Neural progenitor cell (in vitro differentiated cells): ENCODE results near the gene HYDIN. TPM values are rescaled to one million over a fixed set of nuclear protein-coding genes. Genes with fewer than 3 reads are reported as not detected.

Source experiments
- DNase-seq: peaks from one replicate; pipeline ENCODE4 v3.0.0-alpha.2; 2016; ENCODE audit warnings: low spot score
- H2AFZ ChIP-seq: fragments of 200-600 bp; sonication (generic); replicated peaks from 2 replicates; pipeline ENCODE4 v1.6.1; 2016; ENCODE audit warnings: antibody characterized with exemption
- H3F3A ChIP-seq: fragments of 200-600 bp; sonication (generic); 2 replicates; pipeline ENCODE4 v1.6.1; 2016; ENCODE audit warnings: antibody characterized with exemption, low read depth
- H3K27ac ChIP-seq: fragments of 200-600 bp; sonication (generic); 2 replicates; pipeline ENCODE4 v1.5.1; 2016; ENCODE audit warnings: mild to moderate bottlenecking
- H3K27me3 ChIP-seq: fragments of 200-600 bp; sonication (generic); 2 replicates; pipeline ENCODE4 v1.6.1; 2016; ENCODE audit warnings: mild to moderate bottlenecking, moderate library complexity
- H3K36me3 ChIP-seq: fragments of 200-600 bp; sonication (generic); 2 replicates; pipeline ENCODE4 v1.5.1; 2016
- H3K4me1 ChIP-seq: fragments of 200-600 bp; sonication (generic); 2 replicates; pipeline ENCODE4 v1.6.1; 2016; ENCODE audit warnings: mixed run types
- H3K4me2 ChIP-seq: fragments of 200-600 bp; sonication (generic); 2 replicates; pipeline ENCODE4 v1.6.1; 2016
- H3K4me3 ChIP-seq: fragments of 200-600 bp; sonication (generic); 2 replicates; pipeline ENCODE4 v1.5.1; 2016
- H3K79me2 ChIP-seq: fragments of 200-600 bp; sonication (generic); 2 replicates; pipeline ENCODE4 v1.6.1; 2016; ENCODE audit warnings: low read depth
- H3K9ac ChIP-seq: fragments of 200-600 bp; sonication (generic); 2 replicates; pipeline ENCODE4 v1.6.1; 2016
- H3K9me3 ChIP-seq: fragments of 200-600 bp; sonication (generic); 2 replicates; pipeline ENCODE4 v1.5.1; 2016; ENCODE audit warnings: low read depth
- H4K20me1 ChIP-seq: fragments of 200-600 bp; sonication (generic); 2 replicates; pipeline ENCODE4 v1.6.1; 2016; ENCODE audit warnings: low read depth
- H3K27ac Mint-ChIP-seq: 3 replicates; pipeline ENCODE4 v1.8.0; 2021; ENCODE audit warnings: mixed read lengths
- H3K27me3 Mint-ChIP-seq: 2 replicates; pipeline ENCODE4 v1.8.0; 2022; ENCODE audit warnings: low read depth, mild to moderate bottlenecking, inconsistent platforms, moderate library complexity, mixed read lengths; ENCODE audit not compliant: insufficient read depth
- H3K36me3 Mint-ChIP-seq: 3 replicates; pipeline ENCODE4 v1.8.0; 2021; ENCODE audit warnings: mixed read lengths
- H3K4me1 Mint-ChIP-seq: 3 replicates; pipeline ENCODE4 v1.8.0; 2021; ENCODE audit warnings: mixed read lengths
- H3K4me3 Mint-ChIP-seq: 3 replicates; pipeline ENCODE4 v1.8.0; 2021; ENCODE audit warnings: mild to moderate bottlenecking, moderate library complexity, mixed read lengths
- H3K9me3 Mint-ChIP-seq: 3 replicates; pipeline ENCODE4 v1.8.0; 2020; ENCODE audit warnings: mixed read lengths
- EZH2 ChIP-seq: fragments of 200-600 bp; sonication (generic); IDR thresholded peaks from 2 replicates; pipeline ENCODE4 v1.6.1; 2017; ENCODE audit warnings: antibody characterized with exemption, mild to moderate bottlenecking, moderate library complexity
- EZH2phosphoT487 ChIP-seq: fragments of 200-600 bp; sonication (generic); IDR thresholded peaks from 2 replicates; pipeline ENCODE4 v1.6.1; 2017; ENCODE audit warnings: antibody characterized with exemption
- total RNA-seq: library from RNA; depleted of rRNA; stranded (reverse); fragments of >200 nt; gene quantifications from 2 replicates; pipeline ENCODE4 v1.2.3, GENCODE V29; 2015; ENCODE audit warnings: low replicate concordance
- TF ChIP-seq, protein P1 (sequence below): fragments of 200-600 bp; sonication (generic); IDR thresholded peaks from 2 replicates; pipeline ENCODE4 v1.5.1; 2017; ENCODE audit warnings: antibody characterized with exemption, mild to moderate bottlenecking

Gene HYDIN
- total RNA-seq, 1 donor from 2014 or later = 4.0 TPM

DNA sequence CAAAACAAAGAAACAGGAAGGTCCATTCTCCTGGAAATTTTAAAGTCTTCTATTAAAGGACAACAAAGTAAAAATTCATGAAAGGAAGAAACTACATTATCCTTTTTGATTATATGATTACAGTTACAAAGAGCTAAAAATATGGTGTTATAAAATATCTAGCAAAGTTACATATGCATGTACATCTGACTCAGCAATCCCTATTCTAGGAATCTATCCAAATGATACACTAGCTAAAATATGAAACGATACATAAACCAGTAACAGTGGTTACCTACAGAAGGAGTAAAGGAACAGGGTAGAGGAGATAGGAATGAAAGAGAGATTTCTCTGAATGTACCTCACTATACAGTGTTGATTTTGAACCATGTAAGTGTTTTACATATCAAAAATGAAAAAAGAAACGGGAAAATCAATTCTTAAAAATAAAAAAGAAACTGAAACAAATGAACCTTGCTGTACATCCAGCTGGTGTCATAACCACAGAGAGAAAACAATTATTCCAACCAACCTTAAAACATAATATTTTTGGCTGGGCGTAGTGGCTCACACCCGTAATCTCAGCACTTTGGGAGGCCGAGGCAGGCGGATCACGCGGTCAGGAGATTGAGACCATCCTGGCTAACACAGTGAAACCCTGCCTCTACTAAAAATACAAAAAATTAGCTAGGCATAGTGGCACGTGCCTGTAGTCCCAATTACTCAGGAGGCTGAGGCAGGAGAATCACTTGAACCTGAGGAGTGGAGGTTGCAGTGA, 41.4 kb downstream of the HYDIN start:
- H4K20me1 ChIP-seq = no peaks in the 10 kb centered on the region
- no peaks in the 10 kb centered on the region for H3K27me3 Mint-ChIP-seq
- H3K4me3 Mint-ChIP-seq = no peak overlapping the region

DNA sequence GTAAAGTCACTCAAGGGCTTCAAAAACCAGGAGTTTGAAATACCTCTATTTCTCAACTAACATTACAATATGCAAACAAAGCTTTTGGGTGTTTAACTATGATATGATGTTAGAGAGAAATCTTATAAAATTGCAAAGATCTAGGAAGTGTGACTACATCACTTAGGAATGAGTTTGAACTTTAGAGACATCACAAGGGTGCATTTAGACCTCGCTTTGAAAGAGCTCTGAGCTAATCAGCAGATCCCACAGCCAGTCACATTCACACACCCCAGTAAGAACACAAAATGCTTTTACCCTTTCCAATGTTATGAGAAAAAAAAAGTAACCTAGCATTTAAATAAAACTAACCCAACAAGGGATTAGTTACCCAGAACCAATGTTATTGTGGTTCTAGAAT, 45.2 kb downstream of the HYDIN start:
- Histone ChIP-seq H3K36me3 (no peaks in the 10 kb centered on the region), H3K9ac (no peak overlapping the region), H3F3A (no peaks in the 10 kb centered on the region), H3K4me2 (no peak overlapping the region), H3K4me3 (no peak overlapping the region), H3K4me1 (no peaks in the 10 kb centered on the region), H3K27me3 (no peaks in the 10 kb centered on the region), H3K9me3 (peaks cover 3% of the 10 kb centered on the region), H4K20me1 (no peaks in the 10 kb centered on the region), H3K79me2 (no peaks in the 10 kb centered on the region), H2AFZ (no peak overlapping the region), H3K27ac (no peak overlapping the region)
- TF ChIP-seq EZH2 (no peak), EZH2phosphoT487 (no peak)
- TF ChIP-seq, protein P1, sequence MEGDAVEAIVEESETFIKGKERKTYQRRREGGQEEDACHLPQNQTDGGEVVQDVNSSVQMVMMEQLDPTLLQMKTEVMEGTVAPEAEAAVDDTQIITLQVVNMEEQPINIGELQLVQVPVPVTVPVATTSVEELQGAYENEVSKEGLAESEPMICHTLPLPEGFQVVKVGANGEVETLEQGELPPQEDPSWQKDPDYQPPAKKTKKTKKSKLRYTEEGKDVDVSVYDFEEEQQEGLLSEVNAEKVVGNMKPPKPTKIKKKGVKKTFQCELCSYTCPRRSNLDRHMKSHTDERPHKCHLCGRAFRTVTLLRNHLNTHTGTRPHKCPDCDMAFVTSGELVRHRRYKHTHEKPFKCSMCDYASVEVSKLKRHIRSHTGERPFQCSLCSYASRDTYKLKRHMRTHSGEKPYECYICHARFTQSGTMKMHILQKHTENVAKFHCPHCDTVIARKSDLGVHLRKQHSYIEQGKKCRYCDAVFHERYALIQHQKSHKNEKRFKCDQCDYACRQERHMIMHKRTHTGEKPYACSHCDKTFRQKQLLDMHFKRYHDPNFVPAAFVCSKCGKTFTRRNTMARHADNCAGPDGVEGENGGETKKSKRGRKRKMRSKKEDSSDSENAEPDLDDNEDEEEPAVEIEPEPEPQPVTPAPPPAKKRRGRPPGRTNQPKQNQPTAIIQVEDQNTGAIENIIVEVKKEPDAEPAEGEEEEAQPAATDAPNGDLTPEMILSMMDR = no peak
- Mint-ChIP-seq H3K4me3 (no peak overlapping the region), H3K36me3 (peaks cover 27% of the 10 kb centered on the region), H3K9me3 (peaks cover 18% of the 10 kb centered on the region), H3K27ac (no peak overlapping the region), H3K4me1 (no peaks in the 10 kb centered on the region), H3K27me3 (no peaks in the 10 kb centered on the region)
- DNase-seq = no peak

More for the DNA sequence above, 41.4 kb downstream of the HYDIN start:
- Histone ChIP-seq H3K27me3 (no peaks in the 10 kb centered on the region), H3K4me3 (no peak overlapping the region), H3K9ac (no peak overlapping the region), H3K4me1 (no peaks in the 10 kb centered on the region), H3K27ac (no peak overlapping the region), H3F3A (no peaks in the 10 kb centered on the region), H3K4me2 (no peak overlapping the region), H3K79me2 (no peaks in the 10 kb centered on the region), H2AFZ (no peak overlapping the region), H3K36me3 (no peaks in the 10 kb centered on the region), H3K9me3 (no peaks in the 10 kb centered on the region)
- no peak overlapping the region for H3K27ac Mint-ChIP-seq
- H3K36me3 Mint-ChIP-seq = peaks cover 5% of the 10 kb centered on the region
- no peaks in the 10 kb centered on the region for H3K4me1 Mint-ChIP-seq
- no peak for DNase-seq
- H3K9me3 Mint-ChIP-seq = no peaks in the 10 kb centered on the region
- TF ChIP-seq EZH2 = no peak
- TF ChIP-seq, protein P1 = no peak
- TF ChIP-seq EZH2phosphoT487 = no peak

DNA sequence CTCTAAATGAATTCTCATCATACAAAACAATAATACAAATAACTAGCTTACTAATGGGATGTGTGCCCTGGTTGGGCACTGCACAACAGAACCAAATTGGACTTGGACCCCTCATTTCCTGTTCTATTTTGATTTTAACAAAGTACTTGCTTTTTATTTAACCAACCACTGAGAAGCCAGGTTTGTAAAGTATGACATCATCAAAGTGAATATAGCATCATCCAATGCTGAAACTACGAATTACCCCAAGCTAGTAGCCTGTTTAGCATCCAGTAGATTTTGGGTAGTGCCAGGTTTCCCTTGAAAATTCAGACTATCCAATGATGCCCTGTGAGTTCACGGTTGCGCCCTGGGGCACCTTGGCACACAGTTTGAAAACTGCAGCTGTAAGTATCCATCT, 51.0 kb downstream of the HYDIN start:
- Histone ChIP-seq H3K9ac (no peak overlapping the region), H3F3A (no peaks in the 10 kb centered on the region)

More for the DNA sequence above, 51.0 kb downstream of the HYDIN start:
- Mint-ChIP-seq H3K27ac (no peak overlapping the region), H3K36me3 (peaks cover 38% of the 10 kb centered on the region), H3K4me3 (no peak overlapping the region), H3K27me3 (no peaks in the 10 kb centered on the region), H3K4me1 (no peaks in the 10 kb centered on the region), H3K9me3 (peaks cover 18% of the 10 kb centered on the region)
- peaks cover 3% of the 10 kb centered on the region for H3K9me3 ChIP-seq
- no peaks in the 10 kb centered on the region for H4K20me1 ChIP-seq
- TF ChIP-seq EZH2 (no peak), EZH2phosphoT487 (no peak)
- TF ChIP-seq, protein P1 = no peak
- no peak overlapping the region for H3K27ac ChIP-seq
- no peak overlapping the region for H3K4me2 ChIP-seq
- no peaks in the 10 kb centered on the region for H3K4me1 ChIP-seq
- H3K36me3 ChIP-seq = no peaks in the 10 kb centered on the region
- H3K4me3 ChIP-seq = no peak overlapping the region
- H3K79me2 ChIP-seq = no peaks in the 10 kb centered on the region
- DNase-seq = no peak
- H2AFZ ChIP-seq = no peak overlapping the region
- no peaks in the 10 kb centered on the region for H3K27me3 ChIP-seq
